Activated T-helper 1 cell treated with anti-CD3 and anti-CD28 coated beads, Interleukin-12 subunit alpha, Interleukin-12 subunit beta, Interleukin-2, Interleukin-4 antibody, amounts not matched to agents 30 ng/mL and 10 ng/mL and 1 ng/mL, durations not matched to agents 14 hours and 24 hours and 36 hours (primary cell): Measurements from ENCODE around the gene INVS. TPM values are rescaled to one million over a fixed set of nuclear protein-coding genes. Genes with fewer than 3 reads are reported as not detected.

Experiments used
- DNase-seq: peaks from one replicate; pipeline ENCODE4 v3.0.0; 2021; ENCODE audit warnings: low spot score
- H3K27ac Mint-ChIP-seq: one replicate; pipeline ENCODE4 v1.8.0; 2021; ENCODE audit warnings: mild to moderate bottlenecking, mixed read lengths
- H3K27me3 Mint-ChIP-seq: one replicate; pipeline ENCODE4 v1.8.0; 2022; ENCODE audit warnings: mild to moderate bottlenecking, moderate library complexity, mixed read lengths; ENCODE audit not compliant: insufficient read depth
- H3K36me3 Mint-ChIP-seq: one replicate; pipeline ENCODE4 v1.8.0; 2021; ENCODE audit warnings: low read depth, mixed read lengths
- H3K4me1 Mint-ChIP-seq: one replicate; pipeline ENCODE4 v1.8.0; 2021; ENCODE audit warnings: low read depth, mixed read lengths
- H3K4me3 Mint-ChIP-seq: one replicate; pipeline ENCODE4 v1.8.0; 2021; ENCODE audit warnings: mild to moderate bottlenecking, moderate library complexity, mixed read lengths
- H3K9me3 Mint-ChIP-seq: one replicate; pipeline ENCODE4 v1.8.0; 2021; ENCODE audit warnings: mixed read lengths
- intact Hi-C: fragments of 100-400 bp; cut with micrococcal nuclease; formaldehyde crosslinking; loops from one replicate; pipeline ENCODE4 v1.15.1; 2024
- total RNA-seq: library from RNA; stranded (reverse); gene quantifications from 2 replicates; pipeline ENCODE4 v1.2.3, GENCODE V29; 2022

INVS gene
- total RNA-seq, 1 donor from 2014 or later, result 16.3 TPM

GRCh38 chr9:100282388-100282719 is 183.3 kb downstream of the INVS start:
- no peaks in the 10 kb centered on the region for H3K4me1 Mint-ChIP-seq
- no peak overlapping the region for H3K27ac Mint-ChIP-seq
- no peak for DNase-seq
- H3K9me3 Mint-ChIP-seq, result peaks cover 4% of the 10 kb centered on the region
- no peak overlapping the region for H3K4me3 Mint-ChIP-seq
- H3K36me3 Mint-ChIP-seq, result peaks cover 26% of the 10 kb centered on the region
- no peaks in the 10 kb centered on the region for H3K27me3 Mint-ChIP-seq
- intact Hi-C loops, result no loop called here

- intact Hi-C loops, result no loop called here
- Mint-ChIP-seq H3K27me3 (no peaks in the 10 kb centered on the region), H3K36me3 (peaks cover 31% of the 10 kb centered on the region), H3K27ac (no peak overlapping the region), H3K4me1 (no peaks in the 10 kb centered on the region), H3K9me3 (peaks cover 16% of the 10 kb centered on the region), H3K4me3 (no peak overlapping the region)
- DNase-seq, result no peak
Observed at GRCh38 chr9:100284247-100284646, 185.2 kb downstream of the INVS start.

DNA sequence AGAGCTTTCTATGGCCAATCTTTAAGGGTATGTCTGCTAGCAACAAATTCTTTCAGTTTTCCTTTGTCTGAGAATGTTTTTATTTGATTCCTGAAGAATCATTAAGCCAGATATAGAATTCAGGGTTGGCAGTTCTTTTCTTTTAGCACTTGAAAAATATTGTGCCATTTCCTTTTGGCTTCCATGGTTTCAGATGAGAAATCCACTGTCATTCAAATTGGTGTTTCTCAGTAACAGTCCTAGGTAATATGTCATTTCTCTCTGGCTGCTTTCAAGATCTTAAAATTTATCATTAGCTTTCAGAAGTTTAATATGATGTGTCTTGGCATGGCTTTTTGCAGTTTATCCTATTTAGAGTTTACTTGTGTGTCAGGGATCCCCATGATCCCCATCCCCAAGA is 186.0 kb downstream of the INVS start:
- Mint-ChIP-seq H3K4me3 (no peak overlapping the region), H3K4me1 (no peaks in the 10 kb centered on the region), H3K9me3 (peaks cover 19% of the 10 kb centered on the region), H3K27ac (no peak overlapping the region), H3K27me3 (no peaks in the 10 kb centered on the region), H3K36me3 (peaks cover 37% of the 10 kb centered on the region)
- DNase-seq, result no peak
- intact Hi-C loops, result no loop called here

DNA sequence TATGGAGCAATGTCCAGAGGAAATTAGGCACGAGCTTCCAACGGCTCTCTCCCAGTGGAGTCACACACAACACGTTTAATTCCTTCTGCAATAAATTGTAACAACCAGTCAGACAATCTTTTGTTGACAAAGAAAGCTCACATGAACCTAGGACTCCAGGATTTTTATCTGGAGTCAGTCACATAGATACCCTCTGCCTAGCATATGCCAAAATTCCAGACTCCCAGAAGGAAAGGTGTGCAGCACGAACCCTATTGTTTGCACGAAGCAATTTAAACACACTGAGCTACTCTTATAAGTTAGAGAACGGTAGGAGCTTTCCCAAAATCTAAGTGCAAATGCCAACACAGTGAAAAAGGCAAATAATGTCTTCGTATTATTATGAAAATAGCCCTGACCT is 186.6 kb downstream of the INVS start:
- intact Hi-C loops, result no loop called here
- peaks cover 38% of the 10 kb centered on the region for H3K36me3 Mint-ChIP-seq
- H3K9me3 Mint-ChIP-seq, result peaks cover 19% of the 10 kb centered on the region
- no peak overlapping the region for H3K4me3 Mint-ChIP-seq
- no peaks in the 10 kb centered on the region for H3K27me3 Mint-ChIP-seq
- no peak overlapping the region for H3K27ac Mint-ChIP-seq
- no peak for DNase-seq
- H3K4me1 Mint-ChIP-seq, result no peaks in the 10 kb centered on the region

- H3K27ac Mint-ChIP-seq, result no peak overlapping the region
- no peaks in the 10 kb centered on the region for H3K27me3 Mint-ChIP-seq
- H3K9me3 Mint-ChIP-seq, result peaks cover 19% of the 10 kb centered on the region
- no peak for DNase-seq
- H3K4me1 Mint-ChIP-seq, result no peaks in the 10 kb centered on the region
- intact Hi-C loops, result no loop called here
- H3K36me3 Mint-ChIP-seq, result peaks cover 38% of the 10 kb centered on the region
- H3K4me3 Mint-ChIP-seq, result no peak overlapping the region
Observed at GRCh38 chr9:100286257-100286656, 187.2 kb downstream of the INVS start.

DNA sequence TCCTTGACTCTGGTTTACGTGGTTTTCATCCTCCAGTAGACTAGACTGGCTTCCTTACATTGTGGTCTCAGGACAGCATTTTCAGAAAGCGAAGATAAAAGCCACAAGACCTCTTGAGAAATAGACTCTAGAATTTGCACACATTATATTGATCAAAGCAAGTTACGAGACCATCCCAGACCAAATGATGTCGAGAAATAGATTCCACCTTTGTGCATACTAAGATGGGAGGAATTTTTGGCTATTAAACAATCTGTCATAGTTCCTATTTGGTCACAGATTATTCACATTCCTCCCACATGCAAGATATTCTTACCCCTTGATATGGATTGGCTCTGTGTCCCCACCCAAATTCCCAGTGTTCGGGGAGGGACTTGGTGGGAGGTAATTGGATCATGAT is 188.1 kb downstream of the INVS start:
- peaks cover 47% of the 10 kb centered on the region for H3K36me3 Mint-ChIP-seq
- intact Hi-C loops, result no loop called here

GRCh38 chr9:100290714-100291113 is 191.7 kb downstream of the INVS start:
- no peak for DNase-seq
- H3K9me3 Mint-ChIP-seq, result peaks cover 19% of the 10 kb centered on the region
- intact Hi-C loops, result no loop called here
- no peak overlapping the region for H3K4me3 Mint-ChIP-seq
- no peak overlapping the region for H3K27ac Mint-ChIP-seq
- H3K36me3 Mint-ChIP-seq, result peaks cover 46% of the 10 kb centered on the region
- no peaks in the 10 kb centered on the region for H3K4me1 Mint-ChIP-seq
- H3K27me3 Mint-ChIP-seq, result no peaks in the 10 kb centered on the region

More for the DNA sequence above, 188.1 kb downstream of the INVS start:
- H3K27me3 Mint-ChIP-seq, result no peaks in the 10 kb centered on the region
- no peak overlapping the region for H3K27ac Mint-ChIP-seq
- H3K4me3 Mint-ChIP-seq, result no peak overlapping the region
- DNase-seq, result no peak
- peaks cover 19% of the 10 kb centered on the region for H3K9me3 Mint-ChIP-seq
- no peaks in the 10 kb centered on the region for H3K4me1 Mint-ChIP-seq

DNA sequence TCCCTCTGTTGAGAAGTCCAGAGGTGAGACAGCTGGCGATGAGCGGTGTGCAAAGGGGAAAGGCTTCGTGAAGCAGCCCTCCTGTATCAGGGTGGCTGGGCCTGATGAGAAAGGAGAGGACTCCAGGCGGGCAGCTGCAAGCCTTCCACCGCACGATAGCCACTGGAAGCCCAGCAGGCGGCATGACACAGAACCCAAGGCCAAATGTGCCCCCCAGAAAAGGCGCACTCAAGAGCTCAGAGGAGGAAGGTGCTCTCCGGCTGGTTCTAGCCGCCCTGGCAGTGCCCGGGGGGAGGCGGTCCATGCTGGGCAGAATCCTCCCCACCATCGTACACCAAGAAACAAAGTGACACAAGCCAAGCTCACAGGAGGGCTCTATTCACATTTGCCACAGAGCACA is 193.4 kb downstream of the INVS start:
- Mint-ChIP-seq H3K36me3 (peaks cover 42% of the 10 kb centered on the region), H3K9me3 (peaks cover 15% of the 10 kb centered on the region), H3K27me3 (no peaks in the 10 kb centered on the region), H3K27ac (no peak overlapping the region), H3K4me3 (no peak overlapping the region), H3K4me1 (no peaks in the 10 kb centered on the region)
- no peak for DNase-seq
- intact Hi-C loops, result no loop called here

GRCh38 chr9:100294341-100294740 is 195.3 kb downstream of the INVS start:
- no peaks in the 10 kb centered on the region for H3K27me3 Mint-ChIP-seq
- H3K4me1 Mint-ChIP-seq, result no peaks in the 10 kb centered on the region
- H3K27ac Mint-ChIP-seq, result no peak overlapping the region
- peaks cover 2% of the 10 kb centered on the region for H3K9me3 Mint-ChIP-seq
- no peak for DNase-seq
- intact Hi-C loops, result no loop called here
- H3K4me3 Mint-ChIP-seq, result no peak overlapping the region
- peaks cover 30% of the 10 kb centered on the region for H3K36me3 Mint-ChIP-seq

DNA sequence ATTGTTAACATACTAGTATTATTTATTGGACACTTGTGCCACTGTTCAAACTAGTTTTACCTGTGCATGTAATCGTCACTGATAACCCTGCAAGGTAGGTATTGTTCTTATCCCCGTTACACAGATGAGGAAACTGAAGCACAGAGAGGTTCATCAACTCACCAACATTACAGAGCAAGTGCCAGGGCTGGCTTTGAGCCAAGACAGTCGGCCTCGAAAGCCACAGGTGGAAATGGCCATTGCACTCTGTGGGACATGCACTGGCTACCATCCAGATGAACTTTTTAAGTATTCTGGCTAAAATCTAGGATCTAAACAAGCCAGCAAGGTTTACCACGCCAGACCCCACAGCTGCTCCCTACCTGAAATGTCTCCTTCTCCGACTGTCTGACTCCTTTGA is 195.8 kb downstream of the INVS start:
- peaks cover 29% of the 10 kb centered on the region for H3K36me3 Mint-ChIP-seq
- no peak overlapping the region for H3K4me3 Mint-ChIP-seq
- H3K27me3 Mint-ChIP-seq, result no peaks in the 10 kb centered on the region
- H3K27ac Mint-ChIP-seq, result no peak overlapping the region
- DNase-seq, result no peak
- intact Hi-C loops, result no loop called here
- H3K4me1 Mint-ChIP-seq, result no peaks in the 10 kb centered on the region
- no peaks in the 10 kb centered on the region for H3K9me3 Mint-ChIP-seq

GRCh38 chr9:100295240-100295639 is 196.2 kb downstream of the INVS start:
- H3K27ac Mint-ChIP-seq, result no peak overlapping the region

GRCh38 chr9:100296407-100296806 is 197.4 kb downstream of the INVS start:
- no peak overlapping the region for H3K4me3 Mint-ChIP-seq
- H3K4me1 Mint-ChIP-seq, result no peaks in the 10 kb centered on the region
- no peaks in the 10 kb centered on the region for H3K27me3 Mint-ChIP-seq
- H3K36me3 Mint-ChIP-seq, result peaks cover 32% of the 10 kb centered on the region
- intact Hi-C loops, result no loop called here
- no peak overlapping the region for H3K27ac Mint-ChIP-seq
- no peaks in the 10 kb centered on the region for H3K9me3 Mint-ChIP-seq
- no peak for DNase-seq

More at GRCh38 chr9:100295240-100295639, 196.2 kb downstream of the INVS start:
- H3K36me3 Mint-ChIP-seq, result peaks cover 29% of the 10 kb centered on the region
- no peak overlapping the region for H3K4me3 Mint-ChIP-seq
- no peaks in the 10 kb centered on the region for H3K4me1 Mint-ChIP-seq
- no peaks in the 10 kb centered on the region for H3K27me3 Mint-ChIP-seq
- intact Hi-C loops, result no loop called here
- H3K9me3 Mint-ChIP-seq, result no peaks in the 10 kb centered on the region
- DNase-seq, result no peak

DNA sequence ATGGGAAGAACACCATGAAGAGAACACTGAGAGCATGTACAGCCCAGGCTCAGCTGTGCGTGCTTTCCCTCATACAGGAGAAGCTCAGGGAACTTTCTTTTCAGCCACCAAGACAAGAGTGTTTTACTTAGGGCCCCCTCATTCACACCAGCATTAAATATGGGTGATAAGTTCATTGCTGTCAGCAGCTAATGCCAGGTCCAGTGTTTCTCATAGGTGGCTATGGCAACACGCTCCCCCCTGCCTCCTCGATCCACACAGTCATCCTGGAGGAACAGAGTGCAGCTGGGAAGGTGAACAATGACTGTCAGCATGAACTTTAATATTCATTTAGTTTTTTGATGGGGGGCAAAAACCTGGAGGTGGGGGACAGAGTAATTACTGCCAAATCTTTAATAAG is 199.3 kb downstream of the INVS start:
- Mint-ChIP-seq H3K4me1 (no peaks in the 10 kb centered on the region), H3K27me3 (no peaks in the 10 kb centered on the region), H3K27ac (no peak overlapping the region), H3K36me3 (peaks cover 32% of the 10 kb centered on the region), H3K4me3 (no peak overlapping the region), H3K9me3 (no peaks in the 10 kb centered on the region)
- intact Hi-C loops, result no loop called here
- DNase-seq, result no peak

- no peak overlapping the region for H3K4me3 Mint-ChIP-seq
- no peaks in the 10 kb centered on the region for H3K27me3 Mint-ChIP-seq
- peaks cover 52% of the 10 kb centered on the region for H3K36me3 Mint-ChIP-seq
- H3K27ac Mint-ChIP-seq, result no peak overlapping the region
- H3K9me3 Mint-ChIP-seq, result no peaks in the 10 kb centered on the region
- peaks cover 5% of the 10 kb centered on the region for H3K4me1 Mint-ChIP-seq
- intact Hi-C loops, result no loop called here
- DNase-seq, result no peak
Observed at GRCh38 chr9:100303747-100304146, 204.7 kb downstream of the INVS start.
